HG02943 (cell line): ENCODE results near the gene CROT.

Source experiments
- ATAC-seq: cut with Tn5 transposase; IDR thresholded peaks from one replicate; pipeline ENCODE4 v1.9.1; 2021; ENCODE audit warnings: mild to moderate bottlenecking, low read depth, moderate library complexity; ENCODE audit not compliant: unreplicated experiment

CROT gene

DNA sequence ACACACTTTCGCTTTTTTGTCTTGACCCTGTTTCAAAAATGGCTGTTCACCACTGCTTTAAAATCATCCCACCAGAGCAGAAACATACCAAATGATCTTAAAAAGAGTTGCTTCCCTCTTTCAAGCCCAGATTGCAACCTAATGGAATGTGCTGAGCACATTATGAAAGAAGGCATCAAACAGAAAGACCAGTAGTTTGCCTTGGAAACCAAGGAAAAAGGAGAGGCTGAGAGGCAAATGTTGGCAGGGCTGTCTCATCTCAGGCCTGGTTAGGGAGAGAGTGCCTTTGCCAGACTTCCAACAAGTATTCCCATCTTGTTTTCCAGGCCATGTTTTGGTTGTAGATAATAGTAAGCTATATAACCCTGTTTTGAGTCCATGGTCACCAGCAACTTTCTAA is 65.7 kb downstream of the CROT start:
- no peak for ATAC-seq

DNA sequence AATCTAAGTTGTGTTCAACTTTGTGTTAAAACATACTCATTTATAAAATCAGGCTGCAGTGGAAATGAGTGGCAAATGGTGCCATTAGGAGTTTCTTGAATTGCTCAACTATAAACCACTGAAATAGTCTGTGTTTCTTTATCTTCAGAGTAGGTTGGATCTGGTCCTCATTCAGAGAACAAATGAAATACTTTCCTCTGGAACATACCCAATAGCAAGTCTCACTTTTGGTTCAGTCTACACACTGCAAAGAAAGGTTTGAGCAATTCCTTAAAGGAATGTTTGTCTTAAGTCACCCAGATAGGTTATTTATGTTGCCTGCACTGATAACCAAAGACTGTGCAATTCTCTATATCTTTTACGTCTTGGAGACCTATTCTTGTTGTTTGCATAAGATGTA is 67.6 kb downstream of the CROT start:
- no peak for ATAC-seq

DNA sequence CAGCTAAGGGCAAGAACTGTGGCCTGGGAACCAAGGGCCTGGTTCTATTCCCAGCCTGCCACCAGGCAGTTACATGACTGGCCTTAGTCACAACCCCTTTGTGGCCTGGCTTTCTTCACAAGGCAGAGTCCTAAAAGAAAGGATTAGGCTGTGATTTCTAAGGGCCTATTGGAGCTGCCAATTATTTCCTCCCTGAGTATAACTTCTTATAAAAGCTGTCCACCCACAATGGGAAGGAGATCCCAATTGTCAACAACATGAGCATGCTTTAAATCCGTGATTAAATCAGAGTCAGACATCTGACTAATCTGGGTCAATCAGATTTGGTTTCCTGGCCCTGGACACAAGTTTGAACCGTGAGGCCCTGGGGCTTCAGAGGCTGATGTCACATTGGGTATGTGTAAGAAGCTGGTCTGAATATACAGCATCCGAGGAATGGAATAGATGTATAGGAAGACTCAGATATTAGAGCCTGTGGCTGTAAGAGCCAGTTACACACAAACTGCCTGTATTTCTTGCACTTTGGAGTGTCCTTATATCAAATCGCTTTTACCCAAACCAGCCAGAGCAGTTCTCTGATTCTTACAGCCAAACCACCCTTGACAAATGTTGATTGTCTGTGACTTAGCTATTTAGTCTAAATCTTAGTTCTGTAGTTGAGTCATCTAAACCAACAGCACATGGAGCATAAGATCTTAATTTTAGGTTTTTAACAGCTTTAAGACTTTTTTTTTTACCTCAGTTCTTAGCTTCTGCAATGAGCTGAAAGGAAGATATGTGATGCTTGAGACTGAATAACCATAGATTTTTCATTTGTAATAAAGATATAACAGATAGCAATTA is 68.7 kb downstream of the CROT start:
- no peak for ATAC-seq

DNA sequence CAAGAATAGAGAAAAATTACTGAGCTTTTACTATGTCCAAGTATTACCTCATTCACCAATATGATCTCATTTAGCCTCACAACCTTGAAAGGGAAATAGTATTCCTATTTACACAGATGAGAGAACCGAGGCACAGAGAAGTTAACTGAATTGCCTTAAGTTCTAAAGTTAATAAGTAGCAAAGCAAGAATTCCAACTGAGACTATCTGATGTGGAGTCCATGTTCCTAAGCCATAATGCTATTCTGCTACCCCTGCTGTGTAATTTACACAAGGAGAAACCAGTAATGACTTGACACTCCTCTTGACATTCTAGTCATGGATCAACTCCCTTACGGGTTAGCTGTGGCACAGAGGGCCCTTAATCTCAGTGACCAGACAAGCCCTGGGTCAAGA is 69.3 kb downstream of the CROT start:
- no peak for ATAC-seq

DNA sequence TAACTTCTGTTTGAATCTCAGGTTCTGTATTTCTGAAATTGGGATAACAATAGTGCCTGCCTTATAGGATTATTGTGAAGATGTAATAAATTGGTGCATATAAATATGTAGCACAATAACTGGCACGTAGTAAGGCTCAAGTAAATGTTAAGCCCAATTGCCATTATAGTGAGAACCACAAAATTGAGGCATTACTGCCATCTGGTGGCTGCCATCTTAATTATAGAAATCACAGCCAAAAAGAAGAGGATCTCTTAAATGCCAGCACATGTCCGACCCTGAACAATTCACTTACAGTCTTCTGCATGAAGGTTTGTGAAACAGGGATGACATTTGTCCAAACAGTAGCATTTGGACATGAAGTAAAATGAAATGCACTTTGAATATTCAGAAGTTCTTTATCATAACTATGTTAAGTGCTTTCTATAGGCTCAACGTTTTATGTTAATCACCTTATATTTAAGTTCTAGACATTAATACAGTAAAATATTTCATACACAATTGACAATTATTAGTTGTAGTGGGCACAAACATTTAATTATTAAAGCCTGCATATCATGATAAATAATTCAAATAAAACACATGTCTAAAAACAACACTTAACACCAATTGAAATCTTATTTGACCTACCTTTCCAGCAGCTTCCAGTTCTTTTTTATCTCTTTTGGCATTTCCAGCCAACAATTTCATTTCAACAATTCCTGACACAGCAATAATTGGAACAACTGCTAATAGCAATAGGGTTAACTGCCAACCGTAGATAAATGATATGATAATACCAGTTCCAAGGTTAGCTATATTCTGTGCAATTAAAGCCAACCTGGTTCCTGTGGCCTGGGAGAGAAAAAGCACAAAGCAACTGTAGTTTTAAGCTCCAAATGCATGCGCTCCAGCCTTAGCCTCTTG is 71.5 kb downstream of the CROT start:
- ATAC-seq, result no peak

DNA sequence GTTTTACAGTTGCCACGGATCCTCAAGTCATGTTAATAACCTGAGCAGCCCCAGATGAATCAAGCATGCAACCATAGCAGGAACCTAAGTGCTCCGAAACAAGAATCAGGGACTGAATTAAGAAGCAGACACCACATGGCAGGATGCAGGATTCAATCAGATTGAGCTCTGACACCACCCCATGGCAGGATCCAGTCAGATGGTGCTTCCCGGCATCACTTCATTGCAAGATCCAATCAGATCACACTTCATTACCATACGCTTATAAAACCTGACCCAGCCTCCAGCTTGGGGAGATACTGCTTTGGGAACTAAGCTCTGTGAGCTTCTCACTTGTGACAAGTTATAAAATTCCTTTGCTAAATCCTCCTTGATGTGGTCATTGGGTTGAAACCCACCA is 74.7 kb downstream of the CROT start:
- ATAC-seq, result no peak

DNA sequence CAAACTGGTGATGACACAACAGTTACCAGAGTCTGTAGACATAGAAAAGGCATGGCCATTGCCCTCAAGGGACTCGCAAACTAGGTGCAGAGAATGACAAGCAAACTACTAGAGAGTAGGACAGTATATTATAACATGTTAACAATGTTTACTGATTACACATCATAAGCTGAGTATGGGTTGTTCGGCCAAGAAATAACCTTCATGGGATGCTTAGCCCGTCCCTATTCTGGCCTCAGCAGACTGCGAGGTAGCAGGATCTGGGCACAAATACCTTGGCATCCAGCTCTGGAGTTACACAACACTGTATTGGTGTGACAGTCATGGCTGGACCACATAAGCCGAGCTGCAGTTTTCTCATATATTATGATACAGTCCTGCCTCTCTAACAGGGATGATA is 78.6 kb downstream of the CROT start:
- ATAC-seq, result no peak

DNA sequence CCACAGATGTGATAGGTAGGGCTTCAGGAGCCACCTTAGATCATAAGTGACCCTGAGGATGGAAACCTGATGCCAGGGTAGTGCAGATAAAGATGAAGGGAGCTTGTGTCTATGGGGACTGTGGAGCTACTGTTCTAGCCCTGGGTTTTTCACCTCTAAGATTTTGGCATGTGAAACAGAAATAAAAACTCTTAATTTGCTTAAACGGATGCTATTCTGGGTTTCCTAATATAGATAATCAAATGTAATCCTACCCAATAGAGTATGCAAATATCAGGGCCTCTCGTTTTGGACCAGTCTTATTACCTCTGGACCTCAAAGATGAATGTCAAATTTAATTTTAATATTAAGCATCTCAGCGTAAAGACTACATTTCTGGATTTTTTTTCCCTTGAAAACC is 80.7 kb downstream of the CROT start:
- ATAC-seq, result no peak

DNA sequence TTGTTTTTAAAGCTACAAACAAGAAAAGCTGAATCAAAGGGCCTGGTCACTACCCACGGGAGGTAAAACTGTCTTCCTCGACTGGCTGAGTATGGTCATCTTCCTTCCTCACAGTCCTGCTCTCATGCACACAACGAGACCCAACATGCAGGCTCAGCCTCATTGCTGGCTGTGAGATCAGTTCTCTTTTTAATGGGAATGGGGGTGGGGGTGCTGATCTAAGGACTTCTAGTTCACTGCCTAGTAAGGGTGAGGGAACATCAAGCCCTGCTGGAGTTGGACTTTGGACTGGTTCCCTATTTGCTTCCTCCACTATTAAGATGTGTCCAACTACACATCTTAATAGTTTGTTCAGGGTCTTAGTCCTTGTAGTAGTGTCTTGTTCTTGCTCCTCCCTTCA is 81.8 kb downstream of the CROT start:
- ATAC-seq, result no peak

DNA sequence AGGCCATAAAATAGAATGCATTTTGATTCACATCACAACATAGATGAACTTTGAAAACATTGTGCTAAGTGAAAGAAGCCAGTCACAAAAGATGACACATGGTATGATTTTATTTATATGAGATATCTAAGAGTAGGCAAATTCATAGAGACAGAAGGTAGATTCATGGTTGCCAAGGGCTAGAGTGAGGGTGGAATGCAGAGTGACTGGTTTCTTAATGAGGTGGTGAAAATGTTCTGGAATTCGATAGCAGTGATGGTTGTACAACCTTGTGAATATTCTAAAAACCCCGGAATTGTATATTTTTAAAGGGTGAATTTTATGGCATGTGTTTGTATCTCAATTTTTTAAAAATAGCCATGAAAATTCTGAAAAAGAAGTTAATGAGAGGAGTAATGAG is 87.1 kb downstream of the CROT start:
- no peak for ATAC-seq

DNA sequence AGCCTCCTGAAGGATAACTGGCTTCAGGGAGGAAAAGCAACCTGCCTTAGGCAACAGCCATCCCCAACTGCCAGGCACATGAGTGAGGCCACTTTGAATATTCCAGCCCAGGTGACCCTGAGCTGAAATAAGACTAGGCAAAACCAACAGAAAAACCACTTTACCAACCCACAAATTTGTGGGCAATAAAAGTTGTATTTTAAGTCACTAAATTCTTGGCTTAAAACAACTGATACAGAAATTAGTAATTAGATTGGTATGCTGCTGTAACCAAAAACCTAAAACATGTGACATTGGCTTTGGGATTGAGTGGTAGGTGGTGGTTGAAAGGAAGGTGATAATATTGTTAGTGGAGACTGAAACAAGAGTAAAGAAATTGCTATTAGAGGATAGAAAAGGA is 90.1 kb downstream of the CROT start:
- no peak for ATAC-seq

DNA sequence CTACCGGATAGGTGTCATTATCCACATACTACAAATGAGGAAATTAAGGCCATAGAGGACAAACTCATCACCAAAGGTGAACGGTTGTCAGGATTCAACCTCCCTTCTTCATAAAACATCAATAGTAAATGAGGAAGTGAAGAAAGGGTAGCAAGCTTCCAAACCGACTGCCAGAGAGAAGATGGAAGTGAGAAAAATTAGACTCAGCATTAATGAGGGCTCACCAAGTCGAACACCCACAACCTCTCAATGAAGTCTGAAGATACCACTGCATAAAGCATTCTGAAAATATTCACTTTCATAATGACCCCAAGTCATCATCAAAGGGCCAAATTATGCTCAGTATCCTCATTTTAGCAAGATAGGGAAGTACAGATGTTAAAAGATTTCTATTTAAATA is 100.4 kb downstream of the CROT start:
- peak; percentile 70 for ATAC-seq

DNA sequence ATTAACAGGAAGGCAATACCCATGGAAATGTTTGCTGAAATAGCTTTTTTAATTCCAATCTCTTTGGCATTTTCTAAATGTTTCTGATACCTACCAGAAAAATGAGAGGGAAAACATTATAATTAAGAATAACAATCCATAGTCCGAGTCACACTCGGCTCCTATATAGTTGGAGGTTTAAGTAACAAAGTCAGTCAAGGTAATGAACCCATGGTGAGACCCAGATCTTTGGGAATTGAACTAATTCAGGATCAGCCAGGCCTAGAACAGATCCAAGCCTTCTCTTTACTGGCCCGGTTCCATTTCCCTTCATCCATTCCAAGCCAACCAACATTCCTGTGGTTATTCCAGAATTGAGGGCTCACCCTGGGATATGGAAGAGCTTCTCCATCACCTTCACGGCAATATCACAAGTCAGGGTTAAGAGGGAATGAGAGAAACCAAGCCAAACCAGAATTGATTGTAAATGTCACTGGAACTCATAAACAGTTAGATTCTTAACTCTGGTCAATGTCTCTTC is 101.7 kb downstream of the CROT start:
- ATAC-seq, result no peak

DNA sequence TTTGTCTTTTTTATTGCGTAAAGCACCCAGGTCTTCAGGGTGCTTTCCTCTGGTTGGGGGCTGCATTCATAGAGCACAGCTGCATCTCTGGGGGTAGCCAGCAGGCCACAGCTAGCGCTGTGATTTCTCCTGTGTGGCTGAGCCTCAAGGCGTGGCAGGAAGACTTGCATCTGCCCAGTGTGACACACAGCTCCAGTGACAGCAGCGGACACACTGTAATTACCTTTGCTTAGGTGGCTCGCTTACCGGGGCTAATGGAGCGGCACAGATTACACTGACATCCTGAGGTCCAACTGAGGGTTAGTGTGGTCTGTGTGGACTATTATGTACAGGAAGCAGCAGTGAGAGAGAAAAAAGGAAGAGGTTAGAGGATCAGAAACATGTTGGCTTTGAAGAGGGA is 102.9 kb downstream of the CROT start:
- no peak for ATAC-seq
